ENCODE data around the gene SPATA31E1.
"Not testable (repeated sequence)": the region's sequence is repeated elsewhere in the genome, so short reads cannot be mapped to it uniquely, and the experiment has no call there.

SPATA31E1 gene

GRCh38 chr9:87882627-87883026, at the start of gene SPATA31E1:
Gene SPATA31E1, plus strand, starts transcription at chr9:87882877. Its CDS starts 15 bp downstream, at chr9:87882892.
- FAIRE-seq = no peak

GRCh38 chr9:87834357-87834756, 48.3 kb upstream of the SPATA31E1 start:
- no peak for FAIRE-seq

- FAIRE-seq = no peak
These were observed 46.1 kb upstream of the SPATA31E1 start for GRCh38 chr9:87836536-87836935.

- no peak for FAIRE-seq
These were observed 45.5 kb upstream of the SPATA31E1 start for GRCh38 chr9:87836951-87837705.

- FAIRE-seq = no peak
These were observed 42.5 kb upstream of the SPATA31E1 start for GRCh38 chr9:87840134-87840533.

GRCh38 chr9:87842878-87843585, 39.6 kb upstream of the SPATA31E1 start:
- no peak for FAIRE-seq

GRCh38 chr9:87844506-87844905, 38.2 kb upstream of the SPATA31E1 start:
- FAIRE-seq = no peak

GRCh38 chr9:87847817-87848216, 34.9 kb upstream of the SPATA31E1 start:
- not testable (repeated sequence) for FAIRE-seq

GRCh38 chr9:87849144-87849758, 33.4 kb upstream of the SPATA31E1 start:
- FAIRE-seq = no peak

GRCh38 chr9:87850391-87850790, 32.3 kb upstream of the SPATA31E1 start:
- no peak for FAIRE-seq

GRCh38 chr9:87851186-87851585, 31.5 kb upstream of the SPATA31E1 start:
- not testable (repeated sequence) for FAIRE-seq

- no peak for FAIRE-seq
These were observed 29.4 kb upstream of the SPATA31E1 start for GRCh38 chr9:87853302-87853701.

- no peak for FAIRE-seq
These were observed 28.6 kb upstream of the SPATA31E1 start for GRCh38 chr9:87853876-87854579.

GRCh38 chr9:87854580-87854955, 28.1 kb upstream of the SPATA31E1 start:
- FAIRE-seq = no peak

- FAIRE-seq = no peak
These were observed 27.6 kb upstream of the SPATA31E1 start for GRCh38 chr9:87855061-87855460.

- FAIRE-seq = no peak
These were observed 25.3 kb upstream of the SPATA31E1 start for GRCh38 chr9:87857141-87857947.

GRCh38 chr9:87857948-87858335, 24.7 kb upstream of the SPATA31E1 start:
- FAIRE-seq = no peak

GRCh38 chr9:87859137-87859536, 23.5 kb upstream of the SPATA31E1 start:
- FAIRE-seq = no peak

- no peak for FAIRE-seq
These were observed 22.9 kb upstream of the SPATA31E1 start for GRCh38 chr9:87859786-87860185.

GRCh38 chr9:87861332-87861731, 21.3 kb upstream of the SPATA31E1 start:
- FAIRE-seq = no peak

- no peak for FAIRE-seq
These were observed 20.0 kb upstream of the SPATA31E1 start for GRCh38 chr9:87862536-87863268.

All from islet of Langerhans (tissue), 1 donor.